OCI-LY7 (cell line): ENCODE results near the gene SH2D7.

Source experiments
- EZH2phosphoT487 ChIP-seq: fragments of 200-600 bp; sonication (generic); IDR thresholded peaks from 2 replicates; pipeline ENCODE4 v1.6.1; 2018; ENCODE audit warnings: low read depth, borderline replicate concordance, mild to moderate bottlenecking, mixed run types, antibody characterized with exemption, low read length, moderate library complexity, mixed read lengths
- TF ChIP-seq, protein P1 (sequence below): fragments of 200-600 bp; sonication (generic); conservative IDR thresholded peaks from 2 replicates; pipeline ENCODE4 v1.5.1; 2014; ENCODE audit warnings: mild to moderate bottlenecking, antibody characterized with exemption, low read length, moderate library complexity, mixed read lengths

GRCh38 chr15:78109156-78109555 lies 16.8 kb downstream of the SH2D7 start:
- TF ChIP-seq, protein P1, sequence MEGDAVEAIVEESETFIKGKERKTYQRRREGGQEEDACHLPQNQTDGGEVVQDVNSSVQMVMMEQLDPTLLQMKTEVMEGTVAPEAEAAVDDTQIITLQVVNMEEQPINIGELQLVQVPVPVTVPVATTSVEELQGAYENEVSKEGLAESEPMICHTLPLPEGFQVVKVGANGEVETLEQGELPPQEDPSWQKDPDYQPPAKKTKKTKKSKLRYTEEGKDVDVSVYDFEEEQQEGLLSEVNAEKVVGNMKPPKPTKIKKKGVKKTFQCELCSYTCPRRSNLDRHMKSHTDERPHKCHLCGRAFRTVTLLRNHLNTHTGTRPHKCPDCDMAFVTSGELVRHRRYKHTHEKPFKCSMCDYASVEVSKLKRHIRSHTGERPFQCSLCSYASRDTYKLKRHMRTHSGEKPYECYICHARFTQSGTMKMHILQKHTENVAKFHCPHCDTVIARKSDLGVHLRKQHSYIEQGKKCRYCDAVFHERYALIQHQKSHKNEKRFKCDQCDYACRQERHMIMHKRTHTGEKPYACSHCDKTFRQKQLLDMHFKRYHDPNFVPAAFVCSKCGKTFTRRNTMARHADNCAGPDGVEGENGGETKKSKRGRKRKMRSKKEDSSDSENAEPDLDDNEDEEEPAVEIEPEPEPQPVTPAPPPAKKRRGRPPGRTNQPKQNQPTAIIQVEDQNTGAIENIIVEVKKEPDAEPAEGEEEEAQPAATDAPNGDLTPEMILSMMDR, result no peak
- TF ChIP-seq EZH2phosphoT487, result no peak
